ENCODE data around the gene ST3GAL2. TPM values are rescaled to one million over a fixed set of nuclear protein-coding genes. Genes with fewer than 3 reads are reported as not detected.

Gene ST3GAL2
- total and polyA plus RNA-seq, 2 donors from 2014 or later: 10.6 to 28.6 TPM

DNA sequence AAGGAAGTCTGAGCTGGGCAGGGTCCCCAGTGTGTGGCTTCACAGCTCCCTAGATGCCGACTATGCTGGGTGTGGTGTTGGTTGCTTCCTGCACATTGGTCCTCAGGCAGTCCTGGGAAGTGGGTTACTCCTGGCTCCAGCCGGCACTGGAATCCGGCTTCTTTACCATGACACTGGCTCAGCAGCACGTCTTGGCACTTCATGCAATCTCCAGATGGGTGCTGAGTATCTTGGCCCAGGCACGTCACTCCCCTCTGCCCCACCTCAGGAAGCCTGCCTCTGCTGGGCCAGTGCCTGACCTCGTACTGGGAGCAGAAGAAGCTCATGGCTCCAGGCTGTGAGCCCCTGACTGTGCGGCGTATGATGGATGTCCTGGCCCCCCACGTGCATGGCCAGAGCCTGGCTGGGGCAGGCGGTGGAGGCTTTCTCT lies 40.0 kb upstream of the ST3GAL2 start:
- H3K9me3 ChIP-seq (ENCODE audit: control insufficient read depth in 2 of 3, insufficient read depth in 1 of 3, low read length in 3 of 3): no peaks in the 10 kb centered on the region
- no peak overlapping the region for H3K4me3 ChIP-seq (ENCODE audit: low read length in 3 of 3)
- H3K9ac ChIP-seq (ENCODE audit: low read length in 3 of 3): no peak overlapping the region
- no peak for DNase-seq
- no peak for FAIRE-seq
- no peaks in the 10 kb centered on the region for H3K27me3 ChIP-seq (ENCODE audit: control insufficient read depth, insufficient read depth, low read length)
- TF ChIP-seq, protein P1, sequence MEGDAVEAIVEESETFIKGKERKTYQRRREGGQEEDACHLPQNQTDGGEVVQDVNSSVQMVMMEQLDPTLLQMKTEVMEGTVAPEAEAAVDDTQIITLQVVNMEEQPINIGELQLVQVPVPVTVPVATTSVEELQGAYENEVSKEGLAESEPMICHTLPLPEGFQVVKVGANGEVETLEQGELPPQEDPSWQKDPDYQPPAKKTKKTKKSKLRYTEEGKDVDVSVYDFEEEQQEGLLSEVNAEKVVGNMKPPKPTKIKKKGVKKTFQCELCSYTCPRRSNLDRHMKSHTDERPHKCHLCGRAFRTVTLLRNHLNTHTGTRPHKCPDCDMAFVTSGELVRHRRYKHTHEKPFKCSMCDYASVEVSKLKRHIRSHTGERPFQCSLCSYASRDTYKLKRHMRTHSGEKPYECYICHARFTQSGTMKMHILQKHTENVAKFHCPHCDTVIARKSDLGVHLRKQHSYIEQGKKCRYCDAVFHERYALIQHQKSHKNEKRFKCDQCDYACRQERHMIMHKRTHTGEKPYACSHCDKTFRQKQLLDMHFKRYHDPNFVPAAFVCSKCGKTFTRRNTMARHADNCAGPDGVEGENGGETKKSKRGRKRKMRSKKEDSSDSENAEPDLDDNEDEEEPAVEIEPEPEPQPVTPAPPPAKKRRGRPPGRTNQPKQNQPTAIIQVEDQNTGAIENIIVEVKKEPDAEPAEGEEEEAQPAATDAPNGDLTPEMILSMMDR (IDR thresholded peaks at IDR 0.05; ENCODE audit: borderline replicate concordance, extremely low read depth, insufficient read depth): no peak
- peaks cover 0 to 38% (median 12%) of the 10 kb centered on the region in 3 donors for H3K36me3 ChIP-seq (ENCODE audit: control insufficient read depth in 2 of 3, insufficient read depth in 3 of 3, low read length in 3 of 3)
- peaks cover 0 to 3% (median 0%) of the 10 kb centered on the region in 3 donors for H3K4me1 ChIP-seq (ENCODE audit: control insufficient read depth in 2 of 3, insufficient read depth in 2 of 3, low read depth in 1 of 3, low read length in 3 of 3)
- H3K27ac ChIP-seq (ENCODE audit: low read depth in 2 of 2, low read length in 2 of 2): no peak overlapping the region
- intact Hi-C loops (cut with DNase I): no loop called here

DNA sequence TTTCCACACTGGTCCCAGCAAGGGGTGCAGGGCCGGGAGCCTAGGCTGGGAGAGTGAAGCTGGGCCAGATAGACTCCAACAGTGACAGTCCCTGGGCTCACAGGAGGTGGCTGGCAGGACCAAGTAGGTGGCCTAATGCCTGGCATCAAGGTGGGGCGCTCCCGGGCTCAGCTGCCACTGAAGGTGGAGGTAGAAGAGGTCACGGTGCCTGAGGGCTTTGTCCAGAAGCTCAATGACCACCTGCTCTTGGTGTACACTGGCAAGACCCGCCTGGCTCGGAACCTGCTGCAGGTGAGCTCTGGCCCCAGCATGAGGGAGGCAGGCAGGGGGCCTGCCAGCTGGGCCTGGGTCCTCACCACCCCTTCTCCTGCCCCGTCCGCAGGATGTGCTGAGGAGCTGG lies 39.3 kb upstream of the ST3GAL2 start:
- Histone ChIP-seq H3K36me3 (ENCODE audit: control insufficient read depth in 2 of 3, insufficient read depth in 3 of 3, low read length in 3 of 3) (peaks cover 0 to 32% (median 6%) of the 10 kb centered on the region in 3 donors), H3K27me3 (ENCODE audit: control insufficient read depth, insufficient read depth, low read length) (no peaks in the 10 kb centered on the region), H3K4me3 (ENCODE audit: low read length in 3 of 3) (no peak overlapping the region), H3K27ac (ENCODE audit: low read depth in 2 of 2, low read length in 2 of 2) (no peak overlapping the region), H3K9me3 (ENCODE audit: control insufficient read depth in 2 of 3, insufficient read depth in 1 of 3, low read length in 3 of 3) (no peaks in the 10 kb centered on the region), H3K9ac (ENCODE audit: low read length in 3 of 3) (no peak overlapping the region), H3K4me1 (ENCODE audit: control insufficient read depth in 2 of 3, insufficient read depth in 2 of 3, low read depth in 1 of 3, low read length in 3 of 3) (peaks cover 0 to 3% (median 0%) of the 10 kb centered on the region in 3 donors)
- no peak for FAIRE-seq
- TF ChIP-seq, protein P1 (IDR thresholded peaks at IDR 0.05; ENCODE audit: borderline replicate concordance, extremely low read depth, insufficient read depth): no peak
- intact Hi-C loops (cut with DNase I): no loop called here
- DNase-seq: no peak

DNA sequence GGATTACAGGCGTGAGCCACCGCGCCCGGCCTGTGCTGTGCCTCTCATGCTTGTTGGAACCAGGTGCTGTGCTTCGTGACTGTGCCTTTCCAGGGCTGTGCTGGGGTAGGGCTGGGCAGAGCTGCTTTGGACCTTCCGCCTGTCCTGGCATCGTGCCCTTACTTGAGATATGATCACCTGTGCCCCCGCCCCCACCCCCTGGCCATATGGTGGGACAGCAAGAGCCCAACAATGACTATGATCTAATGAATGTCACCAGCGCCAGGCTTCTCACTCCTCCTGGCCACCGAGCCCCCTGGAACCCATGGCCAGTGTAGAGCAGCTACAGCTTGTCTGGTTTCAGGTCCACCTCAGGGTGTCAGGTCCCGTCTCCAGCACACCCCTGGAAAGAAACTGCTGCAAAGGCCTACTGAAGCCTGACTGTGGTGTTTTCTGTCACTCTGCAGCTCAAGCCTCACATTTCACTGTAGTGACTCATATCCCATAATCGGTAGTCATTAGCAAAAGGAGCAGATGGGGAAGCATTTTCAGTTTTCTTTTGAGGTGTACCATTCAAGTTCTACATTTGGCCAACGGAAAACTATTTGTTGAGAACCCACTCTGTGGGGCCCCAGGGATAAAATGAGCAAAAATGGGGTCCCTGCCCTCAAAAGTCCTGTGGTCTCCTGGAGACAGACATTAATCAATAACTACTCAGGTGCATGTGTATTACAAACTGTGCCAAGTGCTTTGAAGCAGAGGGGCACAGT lies 37.5 kb upstream of the ST3GAL2 start:
- intact Hi-C loops (cut with DNase I): no loop called here
- TF ChIP-seq, protein P1 (IDR thresholded peaks at IDR 0.05; ENCODE audit: borderline replicate concordance, extremely low read depth, insufficient read depth): no peak
- Histone ChIP-seq H3K4me3 (ENCODE audit: low read length in 3 of 3) (no peak overlapping the region), H3K27me3 (ENCODE audit: control insufficient read depth, insufficient read depth, low read length) (no peaks in the 10 kb centered on the region), H3K9ac (ENCODE audit: low read length in 3 of 3) (peak overlapping the region in 1 of 3 donors; percentile 12), H3K36me3 (ENCODE audit: control insufficient read depth in 2 of 3, insufficient read depth in 3 of 3, low read length in 3 of 3) (peaks cover 0 to 27% (median 0%) of the 10 kb centered on the region in 3 donors), H3K27ac (ENCODE audit: low read depth in 2 of 2, low read length in 2 of 2) (peak overlapping the region; percentile 57 to 78), H3K4me1 (ENCODE audit: control insufficient read depth in 2 of 3, insufficient read depth in 2 of 3, low read depth in 1 of 3, low read length in 3 of 3) (peaks cover 0 to 3% (median 0%) of the 10 kb centered on the region in 3 donors), H3K9me3 (ENCODE audit: control insufficient read depth in 2 of 3, insufficient read depth in 1 of 3, low read length in 3 of 3) (no peaks in the 10 kb centered on the region)
- DNase-seq (peak in 3 of 5 donors; percentile 24 to 75 (median 34)), FAIRE-seq (no peak)
